Urothelium cell line (cell line): ENCODE measurements around the gene HLA-DPB1.
"Not testable (repeated sequence)": the region's sequence is repeated elsewhere in the genome, so short reads cannot be mapped to it uniquely, and the experiment has no call there.

Experiments used
- DNase-seq: peaks from one replicate; pipeline ENCODE4 v3.0.0; 2011; ENCODE audit warnings: low spot score, mixed read lengths
- FAIRE-seq: peaks from 2 replicates; lab custom pipeline; 2011; peaks lifted over from hg19 to GRCh38; lab: Jason Lieb, UNC

HLA-DPB1 gene

DNA sequence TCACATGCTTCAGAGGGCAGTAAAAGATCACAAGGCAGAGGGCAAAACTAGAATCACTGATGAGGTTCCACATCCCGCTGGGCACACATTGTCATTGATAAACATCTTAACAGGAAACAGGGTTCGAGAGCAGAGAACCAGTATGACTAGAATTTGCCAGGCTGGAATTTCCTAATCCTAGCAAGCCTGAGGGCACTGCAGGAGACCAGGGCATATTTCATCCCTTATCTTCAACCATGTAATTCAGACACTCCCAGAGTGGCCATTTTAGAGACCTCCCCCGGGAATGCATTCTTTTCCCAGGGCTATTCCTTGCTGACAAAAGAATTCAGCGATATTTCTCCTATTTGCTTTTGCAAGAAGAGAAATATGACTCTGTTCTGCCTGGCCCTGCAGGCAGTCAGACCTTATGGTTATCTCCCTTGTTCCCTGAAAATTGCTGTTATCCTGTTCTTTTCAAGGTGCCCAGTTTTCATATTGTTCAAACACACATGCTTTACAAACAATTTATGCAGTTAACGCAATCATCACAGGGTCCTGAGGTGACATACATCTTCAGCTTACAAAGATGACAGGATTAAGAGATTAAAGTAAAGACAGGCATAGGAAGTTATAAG lies 25.4 kb downstream of the HLA-DPB1 start:
- FAIRE-seq: not testable (repeated sequence)

DNA sequence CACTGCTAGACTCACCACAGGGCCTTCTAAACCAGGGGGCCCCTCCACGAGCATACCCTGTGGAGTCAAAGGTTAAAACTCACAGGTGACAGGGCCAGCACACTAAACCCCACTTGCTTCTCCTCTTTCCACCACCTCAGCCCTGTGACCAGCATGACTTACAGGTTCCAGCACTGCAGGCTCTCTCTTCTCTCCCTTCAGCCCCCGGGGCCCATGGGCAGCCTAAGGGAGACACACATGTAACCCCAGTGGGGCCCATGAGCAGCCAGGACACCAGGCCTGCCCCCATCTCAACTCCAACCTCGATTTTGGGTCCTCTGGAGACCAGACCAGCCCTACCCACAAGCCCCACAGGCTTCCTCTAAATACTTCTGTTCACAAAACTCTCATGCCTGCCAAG lies 28.0 kb downstream of the HLA-DPB1 start:
- DNase-seq: no peak

More for the DNA sequence above, 25.4 kb downstream of the HLA-DPB1 start:
- not testable (repeated sequence) for DNase-seq

GRCh38 chr6:33104887-33105286 lies 29.1 kb downstream of the HLA-DPB1 start:
- FAIRE-seq: no peak
- DNase-seq: no peak

More for the DNA sequence above, 28.0 kb downstream of the HLA-DPB1 start:
- no peak for FAIRE-seq

DNA sequence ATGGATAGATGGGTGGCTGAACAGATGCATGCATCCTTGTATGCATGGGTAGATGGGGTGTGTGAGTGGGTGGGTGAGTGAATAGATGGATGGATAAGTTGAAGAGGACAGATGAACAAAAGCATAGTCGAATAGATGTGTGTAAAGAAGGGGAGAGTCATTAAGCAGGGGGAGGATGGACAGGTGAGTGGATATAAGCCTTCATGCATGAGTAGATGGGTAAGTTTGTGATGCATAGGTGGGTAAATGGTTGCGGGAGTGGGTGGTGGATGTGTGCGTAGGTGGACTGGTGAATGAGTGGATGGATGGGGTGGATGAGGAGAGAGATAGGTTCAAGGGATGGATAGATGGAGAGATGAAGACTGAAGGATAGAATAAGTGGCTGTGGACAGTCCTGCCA lies 29.6 kb downstream of the HLA-DPB1 start:
- FAIRE-seq (no peak), DNase-seq (no peak)

DNA sequence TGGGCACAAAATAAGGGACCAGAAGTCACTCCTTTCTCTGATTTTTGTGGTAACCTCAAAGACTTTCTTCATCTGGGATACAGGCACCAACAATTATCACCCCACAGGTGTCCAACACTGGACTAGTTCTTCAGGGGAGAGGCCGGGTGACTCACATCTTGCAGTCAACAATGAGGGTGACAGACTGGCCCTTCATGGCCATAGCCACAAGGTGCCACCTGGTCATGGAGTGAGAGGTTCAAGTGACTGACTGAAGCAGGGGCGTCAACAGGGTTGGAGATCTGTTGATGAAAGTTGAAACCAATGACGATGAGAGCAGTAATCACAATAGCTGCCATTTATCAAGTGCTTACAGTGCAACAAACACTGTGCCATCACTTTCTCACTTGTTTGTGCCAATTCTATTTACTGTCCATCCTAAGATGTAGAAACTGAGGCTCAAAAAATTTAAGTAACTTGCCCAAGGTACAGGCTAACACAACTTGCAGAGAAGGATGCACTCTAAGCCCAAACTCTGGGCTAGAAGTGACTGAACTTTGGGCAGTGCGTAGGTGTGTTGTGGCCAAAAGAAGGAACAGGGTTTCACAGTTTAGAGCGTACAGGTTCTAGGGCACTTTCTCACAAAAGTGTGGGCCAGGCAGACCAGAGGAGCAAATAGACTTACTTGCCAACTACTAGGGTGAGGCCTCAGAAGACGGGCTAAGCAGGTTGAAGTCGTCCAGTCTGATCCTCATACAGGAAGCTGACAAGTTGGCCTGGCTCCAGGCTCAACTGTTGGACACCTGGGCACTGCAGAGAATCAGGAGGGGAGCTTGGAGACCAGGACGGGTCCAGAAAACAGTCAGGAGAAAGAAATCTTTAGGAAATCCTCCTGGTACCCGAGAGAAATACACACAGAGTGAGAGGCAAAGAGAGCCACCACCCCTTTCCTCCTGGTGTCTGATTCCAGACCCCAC lies 30.4 kb downstream of the HLA-DPB1 start:
- FAIRE-seq: no peak
- DNase-seq: no peak

GRCh38 chr6:33107641-33108040 lies 31.9 kb downstream of the HLA-DPB1 start:
- DNase-seq: no peak
- FAIRE-seq: no peak

- FAIRE-seq (no peak), DNase-seq (no peak)
Measured at GRCh38 chr6:33108307-33108706, 32.5 kb downstream of the HLA-DPB1 start.

GRCh38 chr6:33112148-33112547 lies 36.4 kb downstream of the HLA-DPB1 start:
- FAIRE-seq (no peak), DNase-seq (peak; percentile 36)

DNA sequence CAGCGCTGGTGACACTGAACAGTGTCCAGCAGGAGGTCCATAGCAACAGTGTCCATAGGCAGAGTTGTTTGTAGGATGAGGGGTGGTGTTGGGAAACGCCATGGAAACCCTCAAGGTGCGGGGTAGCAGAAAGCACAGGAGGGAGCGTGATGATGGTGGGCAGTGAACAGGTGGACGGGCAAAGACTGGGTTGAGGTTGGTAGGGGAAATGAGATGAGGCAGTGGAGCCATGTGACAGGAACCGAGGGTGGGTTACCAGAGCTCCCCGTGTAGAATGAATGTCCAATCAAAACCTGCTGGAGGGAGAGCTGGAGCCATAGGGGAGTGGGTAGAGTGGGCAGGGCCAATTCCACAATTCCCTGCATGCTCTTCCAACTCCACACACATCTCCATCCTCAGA lies 38.0 kb downstream of the HLA-DPB1 start:
- DNase-seq (no peak), FAIRE-seq (no peak)

DNA sequence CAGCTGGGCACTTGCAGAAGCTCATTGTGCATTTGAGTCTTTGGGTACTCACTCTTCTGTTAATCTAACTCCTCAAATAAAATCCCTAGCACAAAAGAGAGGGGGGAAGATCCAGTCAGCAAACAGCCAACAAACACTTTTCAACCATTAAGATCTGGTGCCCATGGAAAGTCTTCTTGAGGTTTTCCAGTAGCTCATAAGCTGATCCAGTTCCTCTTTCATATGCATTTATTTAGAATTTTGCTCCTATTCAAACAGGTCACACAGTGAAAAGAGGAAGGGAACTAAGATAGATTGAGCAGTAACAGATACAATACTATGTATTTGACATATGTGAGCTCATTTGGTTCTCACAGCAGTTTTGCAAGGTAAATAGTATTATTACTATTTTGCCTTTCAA lies 38.6 kb downstream of the HLA-DPB1 start:
- FAIRE-seq: no peak
- DNase-seq: no peak

DNA sequence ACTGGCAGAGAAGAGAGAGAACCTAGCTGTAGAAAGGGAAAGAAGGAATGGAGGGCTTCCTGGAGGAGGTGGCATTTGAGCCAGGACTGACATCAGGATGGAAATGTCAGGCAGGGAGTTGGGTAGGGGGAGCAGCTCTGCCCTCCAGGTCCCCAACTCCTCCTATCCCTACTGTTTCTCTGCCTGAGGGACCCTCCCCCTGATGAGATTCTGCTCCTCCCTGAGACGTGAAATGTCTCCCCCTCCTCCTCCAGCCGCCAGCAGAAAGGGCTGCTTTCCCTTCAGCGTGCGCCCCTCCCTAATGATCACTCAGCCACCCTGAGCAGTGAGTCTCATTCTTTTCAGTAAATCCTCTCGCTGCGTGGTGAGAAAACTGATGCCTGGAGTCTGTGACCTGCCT lies 40.6 kb downstream of the HLA-DPB1 start:
- FAIRE-seq: no peak

GRCh38 chr6:33116841-33117711 lies 41.3 kb downstream of the HLA-DPB1 start:
- no peak for DNase-seq
- no peak for FAIRE-seq

More for the DNA sequence above, 40.6 kb downstream of the HLA-DPB1 start:
- no peak for DNase-seq

DNA sequence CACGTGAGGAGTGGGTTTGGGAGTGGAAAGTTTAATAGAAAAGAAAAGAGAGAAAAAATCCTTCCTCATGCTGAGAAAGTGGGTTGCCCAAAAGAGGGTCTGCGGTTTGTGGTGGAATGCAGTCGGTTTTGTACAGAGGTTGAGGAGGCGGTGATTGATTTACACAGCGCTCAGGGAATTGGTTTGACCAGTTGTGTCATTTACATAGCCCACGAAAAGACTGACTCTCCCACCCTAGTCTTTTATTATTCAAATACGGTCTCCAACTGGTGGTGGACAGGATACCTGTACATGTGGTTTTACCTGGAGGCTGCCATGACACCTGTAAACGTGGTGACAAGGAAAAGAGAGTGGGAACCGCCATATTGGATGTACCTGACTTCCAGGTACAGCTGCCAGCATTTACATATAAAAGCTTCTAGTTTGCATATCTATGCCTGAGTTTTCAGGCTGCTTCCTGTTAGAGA lies 42.1 kb downstream of the HLA-DPB1 start:
- FAIRE-seq (no peak), DNase-seq (no peak)

- FAIRE-seq (no peak), DNase-seq (no peak)
Measured at GRCh38 chr6:33118525-33119123, 42.8 kb downstream of the HLA-DPB1 start.

DNA sequence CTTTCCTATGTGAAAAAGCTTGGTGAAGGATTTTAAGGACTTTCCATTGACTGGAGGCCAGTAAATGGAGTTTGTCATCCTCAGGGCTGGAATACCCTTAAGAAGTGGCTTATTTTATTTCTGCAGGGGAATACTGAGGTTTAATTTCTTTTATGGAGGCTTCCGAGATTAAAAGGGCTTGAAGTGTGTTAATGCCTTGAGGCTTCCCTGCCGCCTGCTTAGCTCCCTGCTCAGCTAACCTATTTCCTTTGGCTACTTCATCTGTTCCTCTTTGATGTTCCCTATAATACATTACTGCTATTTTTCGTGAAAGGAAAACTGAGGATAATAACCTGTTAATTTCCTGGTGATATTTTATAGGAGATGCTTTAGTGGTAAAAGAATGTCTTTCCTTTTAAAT lies 44.2 kb downstream of the HLA-DPB1 start:
- no peak for FAIRE-seq
- DNase-seq: no peak

- FAIRE-seq (no peak), DNase-seq (no peak)
Measured at GRCh38 chr6:33123181-33123580, 47.4 kb downstream of the HLA-DPB1 start.

DNA sequence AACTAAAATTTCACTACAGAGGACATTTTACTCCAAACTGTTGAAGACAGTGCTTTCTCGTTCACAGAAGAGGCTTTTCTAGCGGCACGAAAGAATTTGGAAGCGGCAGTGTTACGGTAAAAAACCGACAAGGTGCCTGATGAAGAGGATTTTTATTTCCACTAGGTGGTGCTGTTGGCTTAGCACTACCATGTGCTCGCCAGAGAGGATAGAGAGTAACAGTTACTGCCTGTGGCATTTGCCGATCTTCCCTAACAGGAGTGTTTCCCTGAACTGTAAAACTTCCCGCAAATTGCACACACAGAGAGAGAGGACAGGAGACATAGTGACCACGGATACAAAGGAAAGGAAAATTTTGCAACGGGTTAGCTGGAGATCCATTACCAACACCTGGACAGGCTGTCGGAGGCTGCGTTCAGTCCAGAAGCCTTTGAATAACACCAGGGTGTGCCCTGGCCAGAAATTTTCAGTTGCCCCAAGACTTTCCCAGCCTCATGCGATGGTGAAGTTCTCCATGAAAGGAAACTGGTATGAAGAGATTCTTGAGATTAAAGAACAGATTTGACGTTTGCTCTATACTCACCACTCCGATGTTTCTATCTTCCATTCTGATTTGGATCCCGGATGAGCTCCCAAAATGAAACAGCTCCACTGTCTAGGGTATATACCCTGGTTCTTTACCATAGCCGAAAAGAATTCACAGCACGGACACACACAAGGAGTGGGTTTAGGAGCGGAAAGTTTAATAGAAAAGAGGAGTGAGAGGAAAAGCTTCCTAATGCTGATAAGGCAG lies 48.1 kb downstream of the HLA-DPB1 start:
- FAIRE-seq: no peak
- DNase-seq: peak; percentile 58

- FAIRE-seq: no peak
Measured at GRCh38 chr6:33124525-33124901, 48.7 kb downstream of the HLA-DPB1 start.

GRCh38 chr6:33124947-33125346 lies 49.2 kb downstream of the HLA-DPB1 start:
- FAIRE-seq (no peak), DNase-seq (no peak)

More at GRCh38 chr6:33124525-33124901, 48.7 kb downstream of the HLA-DPB1 start:
- no peak for DNase-seq
